A204.1 (cell line): ENCODE data around the gene CPN1.
A peak's percentile ranks its signal among the peaks of the same experiment; 100 is the strongest.

Experiments
- FAIRE-seq: peaks from 2 replicates; lab custom pipeline; 2012; peaks lifted over from hg19 to GRCh38; lab: Jason Lieb, UNC

Gene CPN1

DNA sequence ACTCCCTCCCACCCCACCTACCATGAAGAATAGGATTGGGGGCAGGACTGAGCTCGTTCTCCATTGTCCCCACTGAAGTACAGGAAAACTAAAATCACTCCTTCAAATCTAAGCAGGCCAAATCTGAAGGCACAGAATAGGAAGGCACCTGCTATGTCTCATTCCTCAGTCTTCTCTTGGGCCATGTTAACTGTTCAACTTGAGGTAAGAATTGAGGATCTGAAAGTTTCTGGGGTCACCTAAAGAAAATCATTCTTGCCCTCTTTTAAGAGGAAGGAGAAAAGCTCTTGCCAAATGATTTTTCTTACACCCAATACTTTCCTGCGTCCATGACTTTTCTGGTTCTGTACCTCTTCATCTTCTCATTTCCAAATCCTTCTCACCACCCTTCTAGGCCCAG lies 4.9 kb downstream of the CPN1 start:
- no peak for FAIRE-seq

- FAIRE-seq = no peak
Measured at GRCh38 chr10:100075426-100076220, 6.0 kb downstream of the CPN1 start.

GRCh38 chr10:100072514-100072913 lies 9.2 kb downstream of the CPN1 start:
- no peak for FAIRE-seq

DNA sequence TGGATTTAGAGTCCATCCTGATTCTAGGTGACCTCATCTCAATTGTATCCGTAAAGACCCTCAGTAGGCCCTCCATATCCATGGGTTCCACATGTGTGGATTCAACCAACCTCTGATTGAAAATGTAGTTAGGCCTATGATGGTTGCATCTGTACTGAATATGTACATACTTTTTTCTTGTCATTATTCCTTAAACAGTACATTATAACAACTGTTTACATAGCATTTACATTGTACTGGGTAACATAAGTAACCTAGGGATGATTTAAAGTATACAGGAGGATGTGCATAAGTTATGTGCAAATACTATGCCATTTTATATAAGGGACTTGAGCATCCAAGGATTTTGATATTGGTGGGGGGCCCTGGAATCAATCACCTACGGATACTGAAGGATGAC lies 10.1 kb downstream of the CPN1 start:
- no peak for FAIRE-seq

- FAIRE-seq = no peak
Measured at GRCh38 chr10:100067466-100067865, 14.2 kb downstream of the CPN1 start.

- no peak for FAIRE-seq
Measured at GRCh38 chr10:100065084-100065660, 16.5 kb downstream of the CPN1 start.

GRCh38 chr10:100061401-100061800 lies 20.3 kb downstream of the CPN1 start:
- no peak for FAIRE-seq

DNA sequence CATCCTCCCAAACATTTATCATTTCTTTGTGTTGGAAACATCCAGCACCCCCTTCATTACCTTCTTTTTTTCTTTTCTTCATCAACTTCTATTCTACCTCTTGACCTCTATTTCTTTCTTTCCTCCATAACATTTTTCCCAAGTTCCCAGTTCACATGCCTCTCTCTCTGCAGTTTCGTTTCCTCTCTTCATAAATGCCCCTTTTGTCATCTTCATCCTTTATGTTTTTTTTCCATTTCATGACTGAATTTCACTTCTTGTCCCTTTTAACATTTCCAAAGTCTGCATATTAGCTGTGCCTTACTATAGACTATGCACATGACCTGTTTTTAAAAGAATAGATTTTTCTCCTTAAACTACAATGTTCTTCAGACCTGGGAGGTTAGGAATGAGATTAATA lies 23.7 kb downstream of the CPN1 start:
- FAIRE-seq = no peak

DNA sequence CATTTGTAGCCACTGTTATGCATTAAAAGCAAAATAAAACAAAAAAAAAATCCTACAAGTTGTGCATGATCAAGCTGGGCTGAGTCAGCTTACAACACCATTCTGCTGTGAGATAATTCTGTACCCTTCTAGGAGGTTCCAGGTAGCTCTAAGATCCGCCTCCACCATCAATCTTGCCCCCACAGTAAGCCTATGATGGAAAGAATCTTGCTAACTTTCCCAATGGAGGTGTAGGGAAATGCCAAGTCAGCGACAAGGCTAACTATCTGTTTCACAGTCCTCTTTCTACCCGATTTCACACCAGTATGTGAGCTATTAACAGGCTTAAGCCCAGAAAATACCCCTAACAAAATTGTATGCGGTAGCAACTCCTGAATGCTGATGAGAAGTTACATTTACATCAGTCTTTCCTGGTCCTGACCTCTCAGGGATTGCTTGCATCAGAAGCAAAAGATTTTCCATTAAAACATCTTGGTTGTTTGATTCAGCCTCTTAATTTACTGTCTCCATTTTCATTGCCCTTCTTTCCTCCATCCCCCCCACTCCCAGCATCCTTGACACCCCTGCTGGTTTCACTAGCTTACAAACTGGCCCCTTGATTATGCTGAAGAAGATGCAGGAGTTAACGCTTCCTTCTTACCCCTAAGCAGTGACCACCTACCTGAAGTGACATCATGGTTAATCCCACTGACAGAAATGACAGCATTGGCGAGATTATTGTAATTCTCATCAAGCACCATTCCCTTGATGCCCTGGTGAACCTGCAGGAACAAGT lies 27.8 kb downstream of the CPN1 start:
- FAIRE-seq = no peak

GRCh38 chr10:100046021-100046486 lies 35.6 kb downstream of the CPN1 start:
- peak; percentile 87 for FAIRE-seq

GRCh38 chr10:100045592-100045991 lies 36.1 kb downstream of the CPN1 start:
- FAIRE-seq = no peak

DNA sequence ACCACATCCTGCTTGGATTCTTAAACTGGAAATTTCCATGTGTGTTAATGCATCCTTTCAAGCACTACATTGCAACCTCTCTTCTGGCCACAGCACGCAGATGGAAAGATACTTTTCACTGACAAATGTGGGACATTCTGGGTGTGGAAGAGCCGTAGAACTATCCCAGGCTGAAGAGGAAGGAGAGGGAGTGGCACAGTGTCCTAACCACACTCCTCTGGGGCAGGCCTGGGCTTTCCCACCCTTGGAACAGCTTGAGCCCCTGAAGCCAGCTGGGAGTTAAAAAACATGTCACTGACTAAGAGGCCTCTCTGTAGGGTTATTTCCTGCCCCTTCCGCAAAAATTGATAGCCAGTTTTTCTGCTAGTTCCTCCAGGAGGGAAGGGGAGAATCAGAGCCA lies 37.9 kb downstream of the CPN1 start:
- FAIRE-seq = no peak

DNA sequence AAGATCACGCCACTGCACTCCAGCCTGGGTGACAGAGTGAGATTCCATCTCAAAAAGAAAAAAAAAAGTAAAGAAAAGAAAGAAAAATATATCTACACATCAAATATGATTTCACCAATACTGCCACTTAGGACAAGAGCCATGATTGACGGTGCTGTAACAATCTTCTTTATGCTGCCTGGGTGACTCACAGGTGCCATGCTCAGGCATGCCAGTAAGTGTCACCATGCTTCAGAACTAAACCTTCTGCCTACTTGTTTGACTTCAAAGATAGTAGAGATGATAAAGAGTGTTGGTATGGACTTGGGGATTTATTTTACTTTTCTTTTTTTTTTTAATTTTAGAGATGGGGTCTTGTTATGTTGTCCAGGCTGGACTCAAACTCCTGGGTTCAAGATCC lies 38.3 kb downstream of the CPN1 start:
- no peak for FAIRE-seq

- FAIRE-seq = no peak
Measured at GRCh38 chr10:100041306-100042002, 40.2 kb downstream of the CPN1 start.

GRCh38 chr10:100038561-100039071 lies 43.1 kb downstream of the CPN1 start:
- no peak for FAIRE-seq

- no peak for FAIRE-seq
Measured at GRCh38 chr10:100037758-100038315, 43.8 kb downstream of the CPN1 start.

- no peak for FAIRE-seq
Measured at GRCh38 chr10:100036850-100037249, 44.8 kb downstream of the CPN1 start.

- no peak for FAIRE-seq
Measured at GRCh38 chr10:100033766-100034418, 47.8 kb downstream of the CPN1 start.

DNA sequence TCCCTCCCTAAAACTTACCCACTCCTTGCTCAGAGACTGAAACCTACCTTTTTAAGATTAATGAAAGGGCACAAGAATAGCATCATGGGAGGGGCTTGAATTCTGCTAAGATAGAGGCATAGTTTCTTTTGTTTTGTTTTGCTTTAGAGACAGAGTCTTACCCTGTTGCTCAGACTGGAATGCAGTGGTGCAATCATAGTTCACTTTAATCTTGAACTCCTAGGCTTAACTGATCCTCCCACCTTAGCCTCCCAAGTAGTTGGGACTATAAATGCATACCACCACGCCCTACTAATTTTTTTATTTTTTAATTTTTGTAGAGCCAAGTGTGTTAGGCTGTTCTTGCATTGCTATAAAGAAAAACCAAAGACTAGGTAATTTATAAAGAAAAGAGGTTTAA lies 54.3 kb downstream of the CPN1 start:
- no peak for FAIRE-seq

GRCh38 chr10:100025576-100025975 lies 56.1 kb downstream of the CPN1 start:
- no peak for FAIRE-seq

DNA sequence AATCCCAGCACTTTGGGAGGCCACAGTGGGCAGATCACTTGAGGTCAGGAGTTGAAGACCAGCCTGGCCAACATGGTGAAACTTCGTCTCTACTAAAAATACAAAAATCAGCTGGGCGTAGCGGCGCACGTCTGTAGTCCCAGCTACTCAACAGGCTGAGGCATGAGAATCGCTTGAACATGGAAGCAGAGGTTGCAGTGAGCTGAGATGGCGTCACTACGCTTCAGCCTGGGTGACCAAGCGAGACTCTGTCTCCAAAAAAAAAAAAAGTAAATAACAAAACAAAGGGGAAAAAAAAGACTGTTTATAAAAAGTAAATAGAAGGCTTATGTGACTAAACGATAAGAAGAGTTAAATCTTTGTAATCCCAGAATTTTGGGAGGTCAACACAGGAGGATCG lies 56.9 kb downstream of the CPN1 start:
- FAIRE-seq = no peak

DNA sequence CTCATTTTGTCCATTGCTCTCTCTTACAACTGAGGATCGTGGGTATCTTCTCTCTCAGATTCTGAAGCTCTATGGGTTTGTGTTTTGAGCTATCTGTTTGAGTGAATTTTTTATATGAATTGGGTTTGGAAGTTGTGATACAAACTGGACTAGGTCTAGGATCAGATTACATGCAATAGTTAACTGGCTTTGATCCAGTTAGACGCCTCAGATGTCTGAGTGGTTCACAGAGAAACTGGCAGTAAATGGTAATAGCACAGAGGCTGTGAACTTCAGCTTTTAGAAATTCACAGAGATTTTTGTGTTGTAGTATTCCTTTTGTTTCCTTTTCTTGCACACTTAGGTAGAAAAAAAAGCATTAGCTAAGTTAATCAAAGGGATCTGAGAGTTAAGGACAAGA lies 59.3 kb downstream of the CPN1 start:
- FAIRE-seq = no peak
